Ovary (tissue), 3 donors: ENCODE measurements around the gene TXNRD3.

ENCODE experiments used
- CTCF ChIP-seq, 3 donors: fragments of 450-650 bp in 2 of 3; fragments of 200-600 bp in 1 of 3; IDR thresholded peaks; one replicate each; pipeline versions ENCODE4 v1.5.1 to v1.8.0; 2016 to 2022; ENCODE audit warnings: antibody characterized with exemption in 3 of 3, mild to moderate bottlenecking in 1 of 3
- EP300 ChIP-seq: sonication (generic); formaldehyde crosslinking; IDR thresholded peaks from one replicate; pipeline ENCODE4 v1.6.1; 2017; ENCODE audit warnings: antibody characterized with exemption
- POLR2A ChIP-seq: fragments of 450-650 bp; IDR thresholded peaks from one replicate; pipeline ENCODE4 v1.6.1; 2017; ENCODE audit warnings: antibody characterized with exemption, mild to moderate bottlenecking, moderate library complexity
- donor health status: DM: no; HTN: no; CAD: no.

DNA sequence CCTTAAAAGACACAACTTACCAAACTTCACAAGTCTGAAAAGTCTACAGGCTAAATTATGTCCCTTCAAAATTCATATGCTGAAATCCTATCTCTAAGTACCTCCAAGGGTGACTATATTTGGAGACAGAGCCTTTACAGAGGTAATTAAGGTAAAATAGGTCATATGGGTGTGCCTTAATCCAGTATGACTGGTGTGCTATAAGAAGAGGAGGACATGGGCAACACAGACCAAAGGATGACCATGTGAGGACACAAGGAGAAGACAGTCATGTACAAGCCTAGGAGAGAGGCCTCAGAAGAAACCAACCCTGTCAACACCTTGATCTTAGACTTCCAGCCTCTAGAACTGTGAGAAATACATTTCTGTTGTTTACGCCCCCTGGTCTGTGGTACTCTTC is 32.2 kb downstream of the TXNRD3 start:
- TF ChIP-seq CTCF (IDR thresholded peaks at IDR 0.05), result no peak
- no peak for TF ChIP-seq POLR2A
- TF ChIP-seq EP300, result no peak
